Activated CD8-positive, alpha-beta memory T cell treated with anti-CD3 and anti-CD28 coated beads, Interleukin-2, amount 50 U/mL, for 24 hours (primary cell): ENCODE results near the gene ATP2A1.
"Not testable (repeated sequence)": the region's sequence is repeated elsewhere in the genome, so short reads cannot be mapped to it uniquely, and the experiment has no call there.

Source experiments
- DNase-seq: peaks from one replicate; pipeline ENCODE4 v3.0.0-alpha.2; 2020; ENCODE audit errors: extremely low read depth

The ATP2A1 gene

GRCh38 chr16:28910086-28911031 is 32.1 kb downstream of the ATP2A1 start:
- no peak for DNase-seq

- no peak for DNase-seq
Measured at GRCh38 chr16:28912558-28912957, 34.3 kb downstream of the ATP2A1 start.

- no peak for DNase-seq
Measured at GRCh38 chr16:28913946-28914724, 35.8 kb downstream of the ATP2A1 start.

GRCh38 chr16:28915181-28915580 is 36.9 kb downstream of the ATP2A1 start:
- no peak for DNase-seq

GRCh38 chr16:28917095-28917494 is 38.8 kb downstream of the ATP2A1 start:
- no peak for DNase-seq

GRCh38 chr16:28918698-28919097 is 40.4 kb downstream of the ATP2A1 start:
- DNase-seq = no peak

GRCh38 chr16:28923231-28923587 is 44.9 kb downstream of the ATP2A1 start:
- no peak for DNase-seq

GRCh38 chr16:28923652-28924398 is 45.5 kb downstream of the ATP2A1 start:
- DNase-seq = no peak

GRCh38 chr16:28924399-28924761 is 46.1 kb downstream of the ATP2A1 start:
- no peak for DNase-seq

GRCh38 chr16:28924762-28925385 is 46.6 kb downstream of the ATP2A1 start, which contains the start of gene RABEP2:
Gene RABEP2 (minus strand): TSS chr16:28925238. CDS start chr16:28925163, 75 bp downstream.
- DNase-seq = peak; percentile 85

GRCh38 chr16:28925386-28926228 is 47.3 kb downstream of the ATP2A1 start:
- DNase-seq = peak; percentile 52

- not testable (repeated sequence) for DNase-seq
Measured at GRCh38 chr16:28926284-28926683, 48.0 kb downstream of the ATP2A1 start.

GRCh38 chr16:28927815-28928214 is 49.5 kb downstream of the ATP2A1 start:
- DNase-seq = no peak

GRCh38 chr16:28930203-28930602 is 51.9 kb downstream of the ATP2A1 start:
- DNase-seq = no peak

GRCh38 chr16:28930652-28931051 is 52.4 kb downstream of the ATP2A1 start:
- no peak for DNase-seq

GRCh38 chr16:28931801-28932225 is 53.5 kb downstream of the ATP2A1 start, which contains the start of gene CD19:
Gene CD19 (plus strand): TSS chr16:28931971. CDS start chr16:28932001, 30 bp downstream.
- no peak for DNase-seq

GRCh38 chr16:28932339-28933141 is 54.3 kb downstream of the ATP2A1 start:
- DNase-seq = no peak

GRCh38 chr16:28933171-28933570 is 54.9 kb downstream of the ATP2A1 start:
- no peak for DNase-seq

GRCh38 chr16:28935346-28935745 is 57.1 kb downstream of the ATP2A1 start:
- DNase-seq = no peak
